Osteocyte (in vitro differentiated cells): ENCODE results near the gene ZNF337. TPM values are rescaled to one million over a fixed set of nuclear protein-coding genes. Genes with fewer than 3 reads are reported as not detected.

Experiments
- DNase-seq: peaks from one replicate; pipeline ENCODE4 v3.0.0; 2021; ENCODE audit warnings: mixed read lengths; ENCODE audit not compliant: unreplicated experiment; ENCODE audit errors: extremely low spot score
- H3K27ac Mint-ChIP-seq: one replicate; pipeline ENCODE4 v1.8.0; 2021; ENCODE audit warnings: mild to moderate bottlenecking, mixed read lengths; ENCODE audit not compliant: unreplicated experiment
- H3K27me3 Mint-ChIP-seq: one replicate; pipeline ENCODE4 v1.8.0; 2021; ENCODE audit warnings: mixed read lengths; ENCODE audit not compliant: unreplicated experiment
- H3K36me3 Mint-ChIP-seq: one replicate; pipeline ENCODE4 v1.8.0; 2021; ENCODE audit warnings: mixed read lengths; ENCODE audit not compliant: unreplicated experiment
- H3K4me1 Mint-ChIP-seq: one replicate; pipeline ENCODE4 v1.8.0; 2021; ENCODE audit warnings: mixed read lengths; ENCODE audit not compliant: unreplicated experiment
- H3K4me3 Mint-ChIP-seq: one replicate; pipeline ENCODE4 v1.8.0; 2021; ENCODE audit warnings: mild to moderate bottlenecking, moderate library complexity, mixed read lengths; ENCODE audit not compliant: unreplicated experiment
- H3K9me3 Mint-ChIP-seq: one replicate; pipeline ENCODE4 v1.8.0; 2021; ENCODE audit warnings: mixed read lengths; ENCODE audit not compliant: unreplicated experiment
- long read RNA-seq: library from polyadenylated mRNA; unstranded; transcript quantifications from one replicate; pipeline ENCODE4 v2.0.0, GENCODE V29; 2021
- total RNA-seq: library from RNA; stranded (reverse); gene quantifications from 2 replicates; pipeline ENCODE4 v1.2.1, GENCODE V29; 2021
- TF ChIP-seq, protein P1 (sequence below): fragments of 200-600 bp; sonication (generic); IDR thresholded peaks from 2 replicates; pipeline ENCODE4 v1.5.0; 2021; ENCODE audit warnings: antibody characterized with exemption, mild to moderate bottlenecking, moderate library complexity

The ZNF337 gene
- 12.7 and 14.0 TPM in 2 replicates for total RNA-seq
- long read RNA-seq, transcript ZNF337-201 (5 exons, 3,205 nt) = major isoform, 60 of 79 reads
- long read RNA-seq, partial matches to known transcripts = 0 of 79 reads
- long read RNA-seq, other reads (novel, unspliced or antisense) = 18 of 79 reads

- Mint-ChIP-seq H3K36me3 (peaks cover 25% of the 10 kb centered on the region), H3K4me1 (peaks cover 11% of the 10 kb centered on the region), H3K4me3 (peak within 1 kb of the TSS; percentile 93), H3K9me3 (peaks cover 20% of the 10 kb centered on the region), H3K27ac (peak within 1 kb of the TSS; percentile 83), H3K27me3 (peaks cover 2% of the 10 kb centered on the region)
- TF ChIP-seq, protein P1, sequence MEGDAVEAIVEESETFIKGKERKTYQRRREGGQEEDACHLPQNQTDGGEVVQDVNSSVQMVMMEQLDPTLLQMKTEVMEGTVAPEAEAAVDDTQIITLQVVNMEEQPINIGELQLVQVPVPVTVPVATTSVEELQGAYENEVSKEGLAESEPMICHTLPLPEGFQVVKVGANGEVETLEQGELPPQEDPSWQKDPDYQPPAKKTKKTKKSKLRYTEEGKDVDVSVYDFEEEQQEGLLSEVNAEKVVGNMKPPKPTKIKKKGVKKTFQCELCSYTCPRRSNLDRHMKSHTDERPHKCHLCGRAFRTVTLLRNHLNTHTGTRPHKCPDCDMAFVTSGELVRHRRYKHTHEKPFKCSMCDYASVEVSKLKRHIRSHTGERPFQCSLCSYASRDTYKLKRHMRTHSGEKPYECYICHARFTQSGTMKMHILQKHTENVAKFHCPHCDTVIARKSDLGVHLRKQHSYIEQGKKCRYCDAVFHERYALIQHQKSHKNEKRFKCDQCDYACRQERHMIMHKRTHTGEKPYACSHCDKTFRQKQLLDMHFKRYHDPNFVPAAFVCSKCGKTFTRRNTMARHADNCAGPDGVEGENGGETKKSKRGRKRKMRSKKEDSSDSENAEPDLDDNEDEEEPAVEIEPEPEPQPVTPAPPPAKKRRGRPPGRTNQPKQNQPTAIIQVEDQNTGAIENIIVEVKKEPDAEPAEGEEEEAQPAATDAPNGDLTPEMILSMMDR = peak; percentile 30
- peak; percentile 97 for DNase-seq
Measured at GRCh38 chr20:25696371-25697131, at the start of gene ZNF337. TSS of gene ZNF337 (minus strand) at chr20:25696853. CDS start at chr20:25686417, 10,436 bp downstream.

GRCh38 chr20:25745738-25746137, 49.1 kb upstream of the ZNF337 start:
- DNase-seq = no peak
- H3K4me1 Mint-ChIP-seq = no peaks in the 10 kb centered on the region
- H3K4me3 Mint-ChIP-seq = no peak overlapping the region
- no peak overlapping the region for H3K27ac Mint-ChIP-seq
- no peaks in the 10 kb centered on the region for H3K36me3 Mint-ChIP-seq
- TF ChIP-seq, protein P1 = no peak
- H3K27me3 Mint-ChIP-seq = no peaks in the 10 kb centered on the region
- no peaks in the 10 kb centered on the region for H3K9me3 Mint-ChIP-seq

DNA sequence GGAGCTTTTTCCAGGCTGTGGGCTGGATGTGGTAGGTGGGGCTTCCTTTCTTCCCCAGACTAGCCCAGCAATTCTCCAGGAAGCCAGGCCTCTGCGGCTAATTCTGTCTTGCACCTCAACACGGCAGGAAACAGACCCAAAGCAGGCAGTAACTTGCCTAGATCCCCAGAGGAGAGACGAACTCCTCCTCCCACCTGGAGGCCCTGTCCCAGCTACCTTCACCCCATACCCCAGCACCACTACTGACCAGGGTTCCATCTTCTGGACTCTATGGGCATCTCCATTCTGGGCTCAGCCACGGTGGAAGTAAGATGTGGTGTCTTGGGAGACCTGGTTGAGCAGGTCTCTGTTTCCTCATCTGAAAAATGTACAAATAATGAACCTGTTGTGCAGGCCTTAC, 48.4 kb upstream of the ZNF337 start:
- H3K4me3 Mint-ChIP-seq = no peak overlapping the region

DNA sequence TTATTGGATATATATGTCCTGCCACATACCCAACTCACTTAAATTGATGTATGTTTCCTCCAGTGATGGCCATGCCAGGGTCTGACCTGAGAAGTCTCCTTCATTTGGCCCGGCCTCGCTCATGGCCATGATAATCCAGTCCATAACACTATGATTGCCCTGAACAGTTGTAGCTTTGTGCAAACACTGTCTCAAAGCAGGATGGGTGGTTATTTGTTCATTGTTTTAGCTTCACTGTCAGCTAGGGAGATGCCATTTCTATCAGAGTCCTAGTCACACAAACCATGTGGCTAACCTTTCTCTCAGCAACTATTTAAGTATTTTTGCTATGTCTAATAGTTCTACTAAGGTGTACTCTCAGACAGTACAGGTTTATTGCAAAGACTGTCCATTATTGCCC, 47.6 kb upstream of the ZNF337 start:
- Mint-ChIP-seq H3K27me3 (no peaks in the 10 kb centered on the region), H3K27ac (no peak overlapping the region), H3K9me3 (no peaks in the 10 kb centered on the region), H3K36me3 (no peaks in the 10 kb centered on the region), H3K4me1 (no peaks in the 10 kb centered on the region), H3K4me3 (no peak overlapping the region)
- TF ChIP-seq, protein P1 = no peak
- DNase-seq = no peak

More for the DNA sequence above, 48.4 kb upstream of the ZNF337 start:
- no peaks in the 10 kb centered on the region for H3K4me1 Mint-ChIP-seq
- no peaks in the 10 kb centered on the region for H3K27me3 Mint-ChIP-seq
- TF ChIP-seq, protein P1 = no peak
- H3K36me3 Mint-ChIP-seq = no peaks in the 10 kb centered on the region
- no peaks in the 10 kb centered on the region for H3K9me3 Mint-ChIP-seq
- DNase-seq = no peak
- no peak overlapping the region for H3K27ac Mint-ChIP-seq

DNA sequence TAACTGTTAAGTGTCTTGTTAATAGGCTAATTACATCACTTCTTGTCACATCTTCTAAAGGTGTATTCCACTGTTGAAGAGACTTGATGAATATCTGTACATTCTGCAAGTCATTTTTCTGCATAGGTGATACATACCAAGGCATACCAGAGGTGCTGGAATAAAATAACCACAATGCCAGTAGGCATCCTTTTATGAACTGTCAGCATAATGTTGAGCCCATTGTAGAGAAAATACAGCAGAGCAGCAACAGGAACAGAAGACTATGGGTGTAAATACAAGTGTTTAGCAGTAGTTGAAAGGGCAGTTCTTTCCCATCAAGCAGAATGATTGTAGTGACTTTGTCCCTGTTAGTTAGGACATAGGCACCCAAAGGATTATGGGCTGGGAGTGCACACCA, 44.4 kb upstream of the ZNF337 start:
- H3K4me1 Mint-ChIP-seq = no peaks in the 10 kb centered on the region
- no peaks in the 10 kb centered on the region for H3K36me3 Mint-ChIP-seq
- H3K9me3 Mint-ChIP-seq = peaks cover 6% of the 10 kb centered on the region
- H3K4me3 Mint-ChIP-seq = no peak overlapping the region
- H3K27ac Mint-ChIP-seq = no peak overlapping the region
- H3K27me3 Mint-ChIP-seq = no peaks in the 10 kb centered on the region
- DNase-seq = no peak
- TF ChIP-seq, protein P1 = no peak
